HEK293T (cell line): ENCODE results near the gene KAT2A.

Source experiments
- BHLHE40 ChIP-seq: fragments of 450-650 bp; IDR thresholded peaks from 2 replicates; pipeline ENCODE4 v1.6.1; 2016; ENCODE audit warnings: mild to moderate bottlenecking, moderate library complexity, borderline replicate concordance
- HDGF ChIP-seq: fragments of 450-650 bp; IDR thresholded peaks from 2 replicates; pipeline ENCODE4 v1.6.1; 2017; ENCODE audit warnings: antibody characterized with exemption, borderline replicate concordance
- LEF1 ChIP-seq: fragments of 450-650 bp; IDR thresholded peaks from 2 replicates; pipeline ENCODE4 v1.6.1; 2017; ENCODE audit warnings: mild to moderate bottlenecking, borderline replicate concordance
- NFRKB ChIP-seq: fragments of 450-650 bp; IDR thresholded peaks from 2 replicates; pipeline ENCODE4 v1.6.1; 2016; ENCODE audit warnings: mild to moderate bottlenecking, moderate library complexity

- TF ChIP-seq LEF1, result no peak
- TF ChIP-seq BHLHE40, result no peak
- no peak for TF ChIP-seq HDGF
- no peak for TF ChIP-seq NFRKB
These were observed 38.8 kb upstream of the KAT2A start for GRCh38 chr17:42159796-42160530.
